RWPE2 (cell line): ENCODE measurements around the gene SNX15.
"Not testable (repeated sequence)": the region's sequence is repeated elsewhere in the genome, so short reads cannot be mapped to it uniquely, and the experiment has no call there.

Experiments used
- ATAC-seq: fragments of 200-7000 bp; cut with Tn5 transposase; 3 replicates; pipeline ENCODE4 v1.9.1; 2021; ENCODE audit warnings: low read depth
- DNase-seq: peaks from one replicate; pipeline ENCODE4 v3.0.0-alpha.2; 2020; ENCODE audit warnings: low spot score
- H3K27ac ChIP-seq: fragments of 450-650 bp; 2 replicates; pipeline ENCODE4 v1.5.1; 2017; ENCODE audit warnings: mild to moderate bottlenecking; ENCODE audit not compliant: poor library complexity, severe bottlenecking
- H3K27me3 ChIP-seq: fragments of 250-450 bp; sonication (Bioruptor Pico); 2 replicates; pipeline ENCODE4 v1.5.1; 2021; ENCODE audit warnings: mild to moderate bottlenecking, moderate library complexity; ENCODE audit not compliant: insufficient read depth, poor library complexity, severe bottlenecking
- H3K36me3 ChIP-seq: fragments of 250-450 bp; sonication (Bioruptor Pico); 2 replicates; pipeline ENCODE4 v1.5.1; 2020; ENCODE audit warnings: low read depth, mild to moderate bottlenecking, moderate library complexity
- H3K4me1 ChIP-seq: fragments of 250-450 bp; sonication (Bioruptor Pico); 2 replicates; pipeline ENCODE4 v1.5.1; 2021; ENCODE audit warnings: mild to moderate bottlenecking, moderate library complexity; ENCODE audit not compliant: insufficient read depth, poor library complexity, severe bottlenecking
- H3K4me3 ChIP-seq: fragments of 250-450 bp; sonication (Bioruptor Pico); 2 replicates; pipeline ENCODE4 v1.5.1; 2021; ENCODE audit warnings: mild to moderate bottlenecking, moderate library complexity; ENCODE audit not compliant: severe bottlenecking
- H3K9me3 ChIP-seq: fragments of 250-450 bp; sonication (Bioruptor Pico); 2 replicates; pipeline ENCODE4 v1.5.1; 2021; ENCODE audit warnings: mild to moderate bottlenecking, moderate library complexity; ENCODE audit not compliant: severe bottlenecking
- CTCF ChIP-seq: fragments of 450-650 bp; IDR thresholded peaks from one replicate; pipeline ENCODE4 v1.5.1; 2017; ENCODE audit warnings: mild to moderate bottlenecking, moderate library complexity; ENCODE audit not compliant: poor library complexity, severe bottlenecking

Gene SNX15

GRCh38 chr11:64999478-64999877, 27.8 kb upstream of the SNX15 start:
- no peak for DNase-seq

GRCh38 chr11:65002706-65003105, 24.5 kb upstream of the SNX15 start:
- Histone ChIP-seq H3K27me3 (no peaks in the 10 kb centered on the region), H3K27ac (no peak overlapping the region), H3K4me3 (no peak overlapping the region), H3K9me3 (no peaks in the 10 kb centered on the region), H3K36me3 (no peaks in the 10 kb centered on the region), H3K4me1 (peaks cover 15% of the 10 kb centered on the region)
- TF ChIP-seq CTCF = no peak
- ATAC-seq = no peak
- DNase-seq = no peak

More at GRCh38 chr11:64999478-64999877, 27.8 kb upstream of the SNX15 start:
- Histone ChIP-seq H3K4me1 (no peaks in the 10 kb centered on the region), H3K4me3 (no peak overlapping the region), H3K9me3 (no peaks in the 10 kb centered on the region), H3K27ac (no peak overlapping the region), H3K36me3 (no peaks in the 10 kb centered on the region), H3K27me3 (no peaks in the 10 kb centered on the region)
- TF ChIP-seq CTCF = no peak
- ATAC-seq = no peak

GRCh38 chr11:65003282-65003681, 24.0 kb upstream of the SNX15 start:
- no peak for TF ChIP-seq CTCF
- peaks cover 16% of the 10 kb centered on the region for H3K4me1 ChIP-seq
- no peak for DNase-seq
- no peak overlapping the region for H3K4me3 ChIP-seq
- no peaks in the 10 kb centered on the region for H3K27me3 ChIP-seq
- H3K27ac ChIP-seq = no peak overlapping the region
- no peaks in the 10 kb centered on the region for H3K9me3 ChIP-seq
- H3K36me3 ChIP-seq = no peaks in the 10 kb centered on the region
- no peak for ATAC-seq

GRCh38 chr11:65003968-65004367, 23.3 kb upstream of the SNX15 start:
- H3K36me3 ChIP-seq, ATAC-seq, DNase-seq, H3K4me3 ChIP-seq, H3K9me3 ChIP-seq, H3K27me3 ChIP-seq, H3K27ac ChIP-seq: not testable (repeated sequence)
- peaks cover 16% of the 10 kb centered on the region for H3K4me1 ChIP-seq

- Histone ChIP-seq H3K27me3 (no peaks in the 10 kb centered on the region), H3K9me3 (no peaks in the 10 kb centered on the region), H3K4me1 (peaks cover 16% of the 10 kb centered on the region), H3K4me3 (no peak overlapping the region), H3K36me3 (no peaks in the 10 kb centered on the region), H3K27ac (peak overlapping the region; percentile 95)
- DNase-seq (no peak), ATAC-seq (no peak)
- TF ChIP-seq CTCF = peak; percentile 23
These were observed 19.2 kb upstream of the SNX15 start for GRCh38 chr11:65008016-65008415.
